OCI-M2 (cell line): ENCODE measurements around the gene CSAD.

Experiments
- DNase-seq: peaks from one replicate; lab custom pipeline; 2025; ENCODE audit not compliant: unreplicated experiment; lab: John Stamatoyannopoulos, UW

The CSAD gene, protein sequence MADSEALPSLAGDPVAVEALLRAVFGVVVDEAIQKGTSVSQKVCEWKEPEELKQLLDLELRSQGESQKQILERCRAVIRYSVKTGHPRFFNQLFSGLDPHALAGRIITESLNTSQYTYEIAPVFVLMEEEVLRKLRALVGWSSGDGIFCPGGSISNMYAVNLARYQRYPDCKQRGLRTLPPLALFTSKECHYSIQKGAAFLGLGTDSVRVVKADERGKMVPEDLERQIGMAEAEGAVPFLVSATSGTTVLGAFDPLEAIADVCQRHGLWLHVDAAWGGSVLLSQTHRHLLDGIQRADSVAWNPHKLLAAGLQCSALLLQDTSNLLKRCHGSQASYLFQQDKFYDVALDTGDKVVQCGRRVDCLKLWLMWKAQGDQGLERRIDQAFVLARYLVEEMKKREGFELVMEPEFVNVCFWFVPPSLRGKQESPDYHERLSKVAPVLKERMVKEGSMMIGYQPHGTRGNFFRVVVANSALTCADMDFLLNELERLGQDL

DNA sequence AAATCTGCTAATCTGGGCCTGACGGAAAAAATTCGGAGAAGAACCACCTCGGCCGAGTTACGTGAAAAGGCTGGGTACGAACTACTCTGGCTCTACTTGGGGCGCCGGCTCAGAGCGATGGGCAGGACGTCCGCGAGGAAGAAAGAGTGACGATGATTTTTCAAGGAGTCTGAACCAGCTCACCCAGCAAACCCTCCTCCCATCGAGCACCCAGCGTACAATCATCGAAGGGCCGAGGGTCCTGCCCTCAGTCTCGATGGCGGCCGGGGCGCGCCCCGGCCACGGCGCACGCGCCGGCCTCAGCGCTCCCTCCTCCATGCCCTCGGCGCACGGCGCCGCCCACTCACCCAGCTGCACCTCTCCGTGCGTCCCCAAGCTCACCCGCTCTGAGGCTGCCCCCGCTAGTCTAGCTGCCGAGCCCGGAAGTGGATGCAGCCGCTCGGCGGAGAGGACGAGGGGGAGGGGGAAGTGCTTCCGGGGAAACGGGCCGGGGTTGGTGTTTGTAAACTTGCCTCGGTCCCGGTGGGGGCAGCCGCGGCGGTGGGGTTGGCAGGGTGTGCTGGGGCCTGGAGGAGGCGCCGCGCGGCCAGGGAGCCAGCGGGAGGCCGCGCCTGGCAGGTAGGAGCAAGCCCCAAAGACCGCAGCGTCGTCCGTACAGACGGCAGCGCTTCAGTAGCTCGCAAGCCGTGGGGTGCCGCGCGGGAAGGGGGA, at the start of gene CSAD, which contains the start of gene ZNF740:
CSAD (minus strand) TSS at position 706 of the 711 bp plus-strand sequence. CDS start 7,455 bp downstream, outside the sequence.
ZNF740 (plus strand) TSS at position 503 of the 711 bp plus-strand sequence. CDS start 1,262 bp downstream, outside the sequence.
- peak; percentile 36 for DNase-seq

DNA sequence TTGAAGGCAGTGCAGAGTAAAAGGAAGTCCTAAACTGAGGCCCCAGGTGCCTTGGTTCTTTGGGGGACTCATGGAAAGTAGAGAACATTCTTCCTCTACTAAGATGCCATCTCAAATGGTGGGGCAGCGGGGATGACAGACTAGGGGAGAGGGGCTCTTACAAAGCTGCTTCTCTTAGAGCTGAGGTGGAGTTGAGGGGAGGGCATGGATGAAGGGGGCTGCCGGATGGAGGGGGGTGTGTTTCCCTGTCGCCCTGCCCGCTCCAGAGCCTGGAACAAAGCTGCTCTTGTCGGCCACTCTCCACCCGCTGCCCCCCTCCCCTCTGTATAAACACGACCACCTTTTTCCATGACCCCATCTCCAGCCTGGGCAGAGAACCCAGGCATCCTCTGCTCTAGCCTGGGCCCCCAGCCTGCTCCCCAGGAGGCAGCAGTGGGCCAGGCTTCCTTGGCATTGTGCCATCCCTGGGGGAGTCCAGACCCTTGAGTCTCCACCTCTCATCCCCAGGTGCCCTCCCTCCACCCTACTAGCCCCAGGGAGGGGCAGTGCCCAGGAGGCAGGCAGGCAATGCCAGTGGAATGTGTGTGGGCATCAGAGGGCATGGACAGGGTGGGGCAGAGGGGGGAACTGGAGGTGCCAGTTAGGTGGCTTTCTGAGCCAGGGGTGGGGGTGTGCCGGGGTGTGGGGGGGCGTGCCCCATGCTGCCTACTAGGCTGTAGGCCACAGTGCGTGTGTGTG, 49.6 kb upstream of the CSAD start:
- no peak for DNase-seq

DNA sequence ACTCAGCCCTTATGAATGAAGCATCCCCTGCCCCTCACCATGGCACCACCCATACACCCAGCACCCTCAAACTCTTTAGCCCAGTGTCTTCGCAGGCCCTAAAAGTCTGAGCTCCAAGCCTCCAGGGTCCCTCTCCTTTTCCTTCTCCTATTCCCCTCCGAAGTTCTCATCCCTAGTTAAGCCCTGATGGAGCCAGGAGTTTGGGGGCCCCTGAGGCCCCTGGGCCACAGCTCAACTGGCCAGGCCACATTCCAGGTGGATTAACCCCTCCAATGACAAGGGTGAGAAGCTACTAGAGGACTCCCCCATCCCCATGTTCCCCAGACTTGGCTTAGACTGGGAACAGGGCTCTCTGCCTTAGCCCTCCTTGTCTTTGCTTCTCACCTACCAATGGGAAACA, 48.7 kb upstream of the CSAD start:
- DNase-seq: no peak

DNA sequence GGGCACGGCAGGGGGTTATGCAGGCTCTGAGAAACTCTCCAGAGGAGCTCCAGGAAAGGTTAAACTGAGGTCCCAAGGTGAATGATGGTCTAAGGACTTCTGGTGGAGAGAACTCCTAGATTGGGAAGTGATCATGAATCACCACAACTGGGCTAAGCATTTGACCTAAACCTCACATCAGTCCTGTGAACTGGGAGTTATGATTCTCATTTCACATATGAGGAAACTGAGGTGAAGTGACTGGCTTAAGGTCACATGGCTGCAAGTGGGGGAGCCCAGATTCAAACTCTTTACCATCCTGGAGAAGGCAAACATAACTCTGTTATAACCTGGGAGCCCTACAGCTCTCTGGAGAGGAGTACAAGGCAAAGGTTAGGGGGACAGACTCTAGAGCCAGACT, 47.1 kb upstream of the CSAD start:
- no peak for DNase-seq

DNA sequence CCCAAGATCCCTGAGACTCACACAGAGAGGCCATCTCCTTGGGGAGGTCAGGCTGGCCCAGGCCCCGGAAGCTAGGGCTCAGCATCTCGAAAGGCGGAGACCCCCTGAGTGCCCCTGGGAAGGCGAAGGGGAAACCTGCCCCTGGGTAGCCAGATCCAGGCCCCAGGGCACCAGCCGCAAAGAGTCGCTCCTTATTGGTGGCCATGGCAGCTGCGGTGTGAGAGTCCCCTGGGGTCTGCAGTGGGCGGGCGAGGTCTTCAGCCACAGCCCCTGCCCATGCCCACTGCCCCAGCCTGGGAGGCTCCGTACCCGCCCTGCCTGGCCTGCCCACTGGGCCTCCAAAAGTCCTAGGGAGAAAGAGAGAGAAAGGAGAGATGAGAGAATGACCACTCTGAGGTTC, 46.6 kb upstream of the CSAD start:
- no peak for DNase-seq

DNA sequence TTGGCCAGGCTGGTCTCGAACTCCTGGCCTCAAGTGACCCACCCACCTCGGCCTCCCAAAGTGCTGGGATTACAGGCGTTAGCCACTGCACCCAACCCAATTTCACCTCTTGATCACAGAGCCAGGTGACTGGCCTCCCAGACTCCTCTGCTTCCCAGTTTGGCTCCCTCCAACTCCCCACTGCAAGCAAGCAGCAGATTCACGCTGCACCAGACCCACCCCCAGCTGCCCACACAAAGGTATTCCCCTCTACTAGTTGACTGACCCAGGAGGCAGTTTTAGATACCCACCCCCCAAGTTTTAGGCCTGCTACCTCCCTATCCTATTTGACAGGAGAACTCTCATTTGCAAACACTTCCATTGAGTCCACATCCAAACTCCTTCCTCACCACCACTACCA, 46.1 kb upstream of the CSAD start:
- no peak for DNase-seq

DNA sequence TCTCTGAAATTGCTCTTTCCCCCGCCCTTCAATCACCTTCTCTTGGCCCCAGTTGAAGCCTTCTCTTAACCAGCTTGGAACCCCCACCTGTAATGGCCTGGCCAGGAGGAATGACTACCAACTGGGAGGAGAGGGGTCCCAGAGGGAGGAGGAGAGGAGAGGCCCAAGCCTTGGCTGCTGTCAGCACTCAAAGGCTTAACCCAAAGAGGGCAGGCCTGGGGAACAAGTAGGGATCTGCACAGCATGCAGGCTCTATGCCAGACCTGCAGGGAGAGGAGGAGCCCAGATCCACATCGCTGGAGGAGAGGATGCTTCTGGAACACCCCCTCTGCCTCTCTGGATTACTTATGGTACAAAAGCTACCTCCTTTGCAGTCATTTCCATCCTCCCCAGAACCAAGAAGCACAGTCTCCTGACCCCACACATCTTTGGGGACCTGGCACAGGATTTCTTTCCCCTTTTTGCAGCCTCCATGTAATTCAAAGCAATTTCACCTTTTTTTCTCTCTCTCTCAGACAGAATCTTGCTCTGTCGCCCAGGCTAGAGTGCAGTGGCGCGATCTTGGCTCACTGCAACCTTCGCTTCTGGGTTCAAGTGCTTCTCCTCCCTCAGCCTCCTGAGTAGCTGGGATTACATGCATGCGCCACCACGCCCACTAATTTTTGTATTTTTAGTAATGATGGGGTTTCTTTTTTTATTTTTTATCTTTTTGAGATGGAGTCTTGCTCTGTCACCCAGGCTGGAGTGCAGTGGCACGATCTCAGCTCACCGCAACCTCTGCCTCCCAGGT, 45.1 kb upstream of the CSAD start:
- DNase-seq: no peak

DNA sequence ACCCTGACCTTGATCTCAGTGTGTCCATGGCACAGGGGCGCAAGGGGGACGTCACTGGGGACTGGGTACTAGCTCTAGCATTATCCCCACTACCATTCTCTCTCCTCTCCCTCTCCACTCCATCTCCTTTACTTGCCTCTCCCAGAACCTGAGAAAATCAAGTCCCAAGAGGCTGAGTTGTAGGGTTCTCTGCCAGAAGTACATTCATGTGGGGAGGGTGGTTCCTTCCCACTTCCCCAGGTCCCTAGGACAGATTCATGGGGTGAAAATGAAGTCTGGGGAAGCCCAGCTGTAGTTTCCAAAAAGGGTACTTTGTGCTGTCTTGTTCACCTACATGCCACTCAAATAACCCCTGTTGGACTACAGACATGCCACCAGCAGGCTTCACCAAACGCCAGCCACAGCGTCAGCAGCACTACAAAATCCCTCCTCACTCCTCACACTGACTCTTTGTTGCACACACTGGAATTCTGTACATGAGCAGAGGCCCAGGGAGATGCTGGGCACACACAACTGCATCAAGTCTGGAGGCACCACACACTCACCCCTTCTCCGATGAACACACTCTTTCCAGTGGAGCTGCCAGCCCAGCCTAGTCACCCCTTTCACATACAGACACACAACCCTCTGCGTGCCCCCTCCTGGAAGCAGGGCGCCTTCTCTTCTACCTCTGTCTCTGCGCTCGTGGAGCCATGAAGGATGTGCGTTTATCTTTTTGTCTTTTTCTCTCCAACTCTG, 44.3 kb upstream of the CSAD start:
- DNase-seq: no peak

DNA sequence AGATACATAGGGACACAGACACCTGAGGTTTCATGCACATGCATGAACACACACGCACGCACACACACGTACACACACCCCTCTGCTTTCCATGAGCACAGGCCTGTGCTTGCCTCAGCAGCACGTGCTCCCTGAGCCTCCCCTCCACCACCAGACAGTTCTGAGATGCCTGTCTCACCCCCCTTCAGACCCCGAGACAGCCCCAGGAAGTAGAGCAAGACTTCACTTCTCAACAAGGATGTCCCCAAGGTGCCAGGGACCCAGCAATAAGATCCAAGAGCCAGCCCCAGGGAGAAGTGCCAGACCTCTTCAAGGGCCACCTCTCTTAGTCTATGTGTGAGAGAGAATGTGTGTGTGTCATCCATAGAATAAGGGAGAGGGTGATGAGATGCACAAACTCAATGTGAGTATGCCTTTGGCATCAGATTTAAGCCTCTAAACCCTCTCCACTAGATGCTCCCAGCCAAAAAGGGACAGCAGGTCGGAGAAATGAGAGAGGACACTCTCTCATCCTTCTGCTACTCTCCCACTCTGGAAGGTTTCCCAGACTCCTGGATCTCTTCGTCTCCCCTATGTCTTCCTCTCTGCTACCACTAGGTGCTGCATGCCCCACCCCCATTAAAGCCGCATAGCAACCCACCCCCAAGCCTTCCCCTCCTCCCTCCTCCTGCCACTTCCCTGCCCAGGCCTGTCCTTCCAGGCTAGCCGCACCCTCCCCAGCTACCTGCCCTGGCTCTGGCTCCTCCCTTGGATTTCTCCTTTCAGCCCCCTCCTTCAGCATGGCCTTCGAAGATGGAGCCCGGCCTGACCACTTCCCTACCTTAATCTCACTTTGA, 43.6 kb upstream of the CSAD start:
- no peak for DNase-seq

DNA sequence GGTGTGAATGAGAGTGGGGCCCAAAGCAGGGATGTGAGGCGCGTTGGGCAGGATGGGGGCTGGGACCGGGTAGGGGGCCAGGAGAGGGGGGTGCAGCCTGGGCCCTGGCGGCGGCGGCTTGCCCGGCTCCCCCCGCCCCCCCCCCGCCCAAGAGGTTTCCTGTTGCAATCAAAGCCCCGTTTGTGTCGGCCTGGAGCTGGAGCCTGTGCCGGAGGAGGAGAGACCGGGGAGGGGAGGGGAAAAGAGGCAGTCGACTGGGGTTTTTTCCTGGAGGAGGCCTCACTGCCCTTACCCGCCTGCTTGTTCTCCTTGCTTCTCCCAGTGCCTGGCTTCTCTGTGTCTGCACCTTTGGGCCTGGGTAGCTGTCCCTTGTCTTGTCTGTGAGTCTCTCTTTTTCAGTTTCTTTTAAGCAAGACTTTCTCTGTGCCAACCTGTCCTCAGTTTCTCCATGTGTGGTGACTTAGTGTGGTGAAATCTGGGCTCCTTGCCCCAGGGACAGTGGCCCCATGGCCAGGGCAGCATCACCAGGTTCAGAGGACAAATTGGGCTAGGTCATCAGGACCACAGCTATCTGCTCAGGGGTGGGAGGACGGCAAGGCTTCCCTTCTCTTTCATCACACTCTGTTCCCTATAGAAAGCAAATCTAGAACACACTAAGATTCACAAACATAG, 42.8 kb upstream of the CSAD start:
- DNase-seq: no peak

DNA sequence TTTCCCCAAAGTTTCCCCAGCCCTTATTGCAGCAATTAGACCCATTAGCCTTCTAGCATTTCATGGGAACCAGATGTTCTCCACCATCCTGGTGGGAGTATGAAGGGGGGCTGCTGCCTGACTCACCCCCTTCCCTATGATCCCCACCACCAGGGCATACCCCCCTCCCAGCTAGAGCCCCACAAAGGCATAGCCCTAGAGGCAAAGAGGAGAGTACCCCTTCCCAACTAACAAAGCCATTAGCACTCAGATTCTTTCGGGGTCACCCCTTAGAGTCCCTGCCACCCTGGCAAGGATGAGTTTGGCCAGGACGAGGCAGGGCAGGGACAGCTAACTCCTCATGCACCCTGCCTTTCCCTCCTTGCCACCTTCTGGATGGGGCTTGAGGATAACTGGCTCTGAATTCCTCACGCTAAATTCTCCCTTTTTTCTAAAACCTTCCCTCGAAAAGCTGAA, 42.1 kb upstream of the CSAD start:
- DNase-seq: no peak

DNA sequence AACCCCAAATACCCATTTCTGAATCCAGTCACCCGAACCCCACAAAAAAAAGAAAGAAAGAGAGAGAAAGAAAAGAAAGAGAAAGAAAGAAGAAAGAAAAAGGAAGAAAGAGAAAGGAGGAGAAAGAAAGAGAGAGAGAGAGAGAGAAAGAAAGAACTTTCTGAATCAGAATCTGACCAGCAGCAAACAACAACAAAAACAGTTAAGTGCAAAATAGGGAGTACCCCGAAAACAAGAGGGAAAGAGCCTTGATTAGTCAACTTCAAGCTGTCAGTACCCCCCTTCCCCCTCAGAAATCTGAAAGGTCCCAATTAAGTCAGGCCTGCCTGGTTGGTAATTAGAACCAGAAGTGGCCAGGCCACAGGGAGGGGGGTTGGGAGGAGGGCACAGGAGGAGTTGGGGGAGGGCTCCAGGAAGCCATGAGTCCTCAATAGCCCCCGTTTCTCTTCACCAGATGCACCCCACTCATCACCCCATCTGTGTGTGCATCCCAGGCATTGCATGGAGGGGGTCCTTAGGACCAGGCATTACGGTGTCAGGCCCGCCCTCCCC, 41.5 kb upstream of the CSAD start:
- DNase-seq: no peak

DNA sequence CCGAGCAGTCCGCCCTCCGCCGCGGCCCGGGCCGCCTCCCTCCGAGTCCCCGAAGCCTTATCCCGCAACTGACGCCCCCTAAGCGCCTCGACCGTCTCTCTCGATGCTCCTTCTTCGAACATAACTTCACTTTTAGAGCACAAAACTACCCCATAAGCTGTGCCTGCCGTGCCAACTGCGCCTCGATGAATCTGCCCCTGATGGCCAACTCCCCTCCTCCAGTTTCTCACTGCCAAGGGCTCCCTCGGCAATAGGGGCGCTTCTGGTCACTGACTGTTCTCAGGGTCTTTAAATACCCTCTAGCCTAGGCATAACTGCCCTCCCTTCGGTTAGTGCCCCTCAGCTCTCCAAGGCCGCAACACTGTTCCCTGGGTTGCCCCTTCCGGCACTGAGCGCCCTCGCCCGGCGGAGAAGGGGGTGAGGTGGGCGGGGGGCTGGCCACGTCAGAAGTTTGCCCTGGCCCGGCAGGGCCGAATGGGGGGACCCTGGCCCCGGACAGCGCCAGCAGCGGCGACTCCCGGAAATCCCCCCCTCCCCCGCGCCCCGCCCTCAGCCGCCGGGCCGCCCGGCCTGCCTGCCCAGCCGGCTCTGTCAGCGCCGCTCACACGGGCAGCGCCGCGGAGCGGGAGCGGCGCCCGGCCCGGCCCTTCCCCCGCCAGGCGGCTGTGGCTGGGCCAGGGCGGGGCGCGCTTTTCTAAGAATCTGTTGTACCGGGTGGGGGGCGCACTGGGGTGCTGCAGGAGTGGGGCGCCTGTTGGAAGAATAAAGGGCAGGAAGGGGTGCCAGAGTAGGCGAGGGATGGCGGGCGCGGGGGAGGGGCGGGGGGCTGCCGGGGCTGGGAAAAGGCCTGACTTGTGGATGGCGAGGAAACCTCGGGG, 40.7 kb upstream of the CSAD start:
- DNase-seq: peak; percentile 19

DNA sequence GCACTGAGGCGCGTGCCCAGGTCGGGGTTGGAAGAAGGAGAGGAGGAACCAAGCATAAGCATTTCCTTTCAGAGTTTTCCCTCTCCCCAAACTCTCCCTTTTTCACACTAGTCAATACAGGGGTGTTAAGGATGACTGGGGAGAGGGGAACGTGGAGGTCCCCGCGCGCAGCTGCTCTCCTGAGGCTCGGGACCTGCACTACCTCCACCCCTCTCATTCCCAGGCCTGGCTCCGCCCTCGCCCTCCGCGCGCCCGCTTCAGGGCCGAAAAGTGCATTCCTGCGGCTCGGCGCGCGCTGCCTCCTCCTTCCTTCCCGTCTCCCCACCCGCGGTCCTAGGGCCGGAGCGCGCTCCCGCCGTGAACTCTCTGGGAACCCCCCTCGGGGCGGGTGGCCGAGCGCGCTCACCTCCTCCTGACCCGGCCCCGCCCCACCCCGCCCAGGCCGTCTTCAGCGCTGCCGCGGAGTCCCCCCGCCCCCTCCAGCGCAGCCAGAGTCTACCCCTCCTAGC, 40.0 kb upstream of the CSAD start:
- peak; percentile 11 for DNase-seq

DNA sequence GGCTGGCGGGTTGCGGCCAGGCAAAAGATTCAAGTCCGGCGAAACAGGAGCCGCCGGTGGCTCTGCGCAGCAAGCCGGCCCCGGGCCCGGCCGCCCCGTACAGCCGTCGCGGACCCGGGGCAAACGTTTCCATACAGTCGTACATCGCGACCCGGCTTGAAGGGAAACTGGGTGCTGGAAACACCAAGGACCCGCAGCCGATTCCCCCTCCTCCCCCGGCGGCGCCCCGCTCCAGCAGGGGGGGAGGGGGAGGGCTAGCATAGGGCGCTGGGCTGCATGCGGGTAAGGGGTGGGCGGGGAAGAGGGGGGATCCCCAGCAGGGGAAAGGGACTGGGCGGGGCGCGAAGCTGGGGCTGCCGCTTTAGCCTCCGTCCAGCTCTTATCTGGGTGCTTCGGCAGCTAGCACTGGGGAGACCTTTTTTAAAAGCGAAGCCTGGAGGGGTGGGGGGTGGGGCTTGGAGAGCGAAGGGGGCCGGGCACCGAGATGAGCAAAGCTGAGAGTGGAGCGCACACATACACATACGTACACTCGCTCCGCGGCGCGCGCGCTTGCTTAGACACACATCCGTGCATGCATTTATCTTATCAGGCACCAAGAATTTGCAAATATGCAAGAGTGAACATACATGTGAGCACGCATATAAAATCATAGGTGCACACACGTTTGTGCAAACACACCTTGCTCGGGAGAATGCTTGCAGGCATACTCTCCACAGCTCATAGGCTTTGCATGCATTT, 39.4 kb upstream of the CSAD start:
- DNase-seq: no peak

DNA sequence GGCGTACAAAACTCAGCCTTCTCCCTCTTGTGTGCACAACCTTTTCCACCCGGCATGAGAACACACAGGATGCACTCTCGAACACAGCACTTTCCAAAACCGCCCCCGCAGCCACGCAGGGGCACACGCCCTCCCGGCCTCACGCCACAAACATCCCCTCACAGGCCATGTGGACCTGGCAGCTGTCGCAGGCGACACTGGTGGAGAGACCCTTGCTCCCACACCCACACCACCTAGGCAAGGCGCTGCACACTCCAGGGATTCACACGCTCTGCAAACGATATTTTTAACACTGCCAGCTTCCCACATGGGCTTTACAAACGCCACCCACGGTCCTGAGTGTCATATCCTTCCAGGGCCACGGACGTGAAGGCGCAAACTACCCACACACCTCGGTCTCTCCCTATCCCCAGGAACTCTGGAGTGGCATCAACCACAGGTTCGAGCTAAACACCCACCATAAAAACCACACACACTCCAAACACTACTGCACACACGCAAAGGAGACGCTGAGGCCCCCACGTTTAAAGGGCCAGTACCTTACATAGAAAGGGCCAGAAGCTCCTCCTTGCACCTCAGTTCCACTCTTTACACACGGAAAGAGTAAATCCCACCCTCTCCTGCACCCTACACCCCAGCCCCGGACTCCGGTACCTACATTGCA, 38.7 kb upstream of the CSAD start:
- no peak for DNase-seq
